ENCODE measurements around the gene NR2C2. TPM values are rescaled to one million over a fixed set of nuclear protein-coding genes. Genes with fewer than 3 reads are reported as not detected.
A peak's percentile ranks its signal among the peaks of the same experiment; 100 is the strongest.

Gene NR2C2
- total RNA-seq, 4 donors from 2014 or later = 36.4 to 43.9 (median 40.8) TPM

DNA sequence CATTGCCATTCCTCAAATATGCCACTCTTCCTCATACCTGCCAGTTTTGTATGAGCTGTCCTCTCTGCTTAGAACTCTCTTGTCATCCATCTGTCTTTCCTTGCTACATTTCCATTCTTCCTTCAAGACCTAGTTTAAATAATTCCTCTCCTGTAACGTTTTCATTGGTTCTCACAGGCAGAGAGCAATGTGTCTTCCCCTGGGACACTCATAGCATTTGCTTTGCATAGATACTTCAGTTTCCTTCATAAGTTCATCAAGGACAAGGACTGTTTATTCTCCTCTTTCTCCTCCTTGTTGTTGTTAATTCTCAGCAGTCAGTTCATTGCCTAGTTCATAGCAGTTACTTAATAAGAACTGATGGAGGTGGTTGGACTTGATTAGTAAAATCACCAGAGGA is 10.5 kb downstream of the NR2C2 start:
- Histone ChIP-seq H3K9me3 (no peaks in the 10 kb centered on the region), H3K27ac (replicated peaks in 1 of 4) (no peak overlapping the region), H3K36me3 (peaks cover 0 to 3% (median under 1%) of the 10 kb centered on the region in 4 donors), H3K4me3 (no peak overlapping the region), H3K27me3 (no peaks in the 10 kb centered on the region), H3K4me1 (peaks cover 14 to 53% (median 38%) of the 10 kb centered on the region in 4 donors)
- 12% methylated on average over 1 of the region's 1 CpG for WGBS
- intact Hi-C loops (cut with DNase I) = loop anchor here (10.0 kb wide), 1 partner anchor 47 kb away; no protein-coding TSS in a partner anchor
- no peak for DNase-seq (ENCODE audit: extremely low spot score)
- TF ChIP-seq POLR2AphosphoS5 (IDR thresholded peaks at IDR 0.05) (no peak), POLR2A (IDR thresholded peaks at IDR 0.05; ENCODE audit: low read depth) (no peak), EP300 (IDR thresholded peaks at IDR 0.05) (no peak)
- TF ChIP-seq, protein P1, sequence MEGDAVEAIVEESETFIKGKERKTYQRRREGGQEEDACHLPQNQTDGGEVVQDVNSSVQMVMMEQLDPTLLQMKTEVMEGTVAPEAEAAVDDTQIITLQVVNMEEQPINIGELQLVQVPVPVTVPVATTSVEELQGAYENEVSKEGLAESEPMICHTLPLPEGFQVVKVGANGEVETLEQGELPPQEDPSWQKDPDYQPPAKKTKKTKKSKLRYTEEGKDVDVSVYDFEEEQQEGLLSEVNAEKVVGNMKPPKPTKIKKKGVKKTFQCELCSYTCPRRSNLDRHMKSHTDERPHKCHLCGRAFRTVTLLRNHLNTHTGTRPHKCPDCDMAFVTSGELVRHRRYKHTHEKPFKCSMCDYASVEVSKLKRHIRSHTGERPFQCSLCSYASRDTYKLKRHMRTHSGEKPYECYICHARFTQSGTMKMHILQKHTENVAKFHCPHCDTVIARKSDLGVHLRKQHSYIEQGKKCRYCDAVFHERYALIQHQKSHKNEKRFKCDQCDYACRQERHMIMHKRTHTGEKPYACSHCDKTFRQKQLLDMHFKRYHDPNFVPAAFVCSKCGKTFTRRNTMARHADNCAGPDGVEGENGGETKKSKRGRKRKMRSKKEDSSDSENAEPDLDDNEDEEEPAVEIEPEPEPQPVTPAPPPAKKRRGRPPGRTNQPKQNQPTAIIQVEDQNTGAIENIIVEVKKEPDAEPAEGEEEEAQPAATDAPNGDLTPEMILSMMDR (IDR thresholded peaks at IDR 0.05) = no peak

DNA sequence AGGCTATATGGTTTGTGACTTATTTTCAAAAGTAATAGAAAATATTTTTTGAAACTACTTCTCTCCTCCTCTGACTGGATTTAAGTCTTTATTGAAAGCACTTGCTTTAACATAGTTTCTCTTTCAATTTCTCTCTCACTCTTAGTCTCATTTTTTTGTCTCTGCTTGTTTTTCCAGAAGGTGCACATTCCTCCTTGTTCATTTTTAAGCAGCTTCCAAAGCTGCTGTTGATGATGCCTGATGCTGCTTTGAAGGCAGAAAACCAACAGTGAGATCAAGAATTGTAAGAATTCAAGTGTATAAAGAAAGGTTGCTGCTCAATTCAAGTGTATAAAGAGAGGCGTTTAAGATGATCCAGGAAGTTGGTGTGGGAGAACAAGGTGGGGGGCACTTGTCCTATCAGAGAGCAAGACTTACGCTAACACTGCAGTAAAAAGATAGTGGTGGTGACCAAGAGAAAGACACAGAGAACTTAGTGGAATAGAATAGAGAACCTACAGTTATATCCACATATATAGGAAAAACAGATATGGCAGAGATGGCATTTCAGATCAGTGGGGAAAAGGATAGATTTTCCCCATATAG is 12.1 kb downstream of the NR2C2 start:
- H3K27ac ChIP-seq (replicated peaks in 1 of 4) = peak overlapping the region in 1 of 4 donors; percentile 3
- TF ChIP-seq POLR2A (IDR thresholded peaks at IDR 0.05; ENCODE audit: low read depth) (no peak), EP300 (IDR thresholded peaks at IDR 0.05) (no peak), POLR2AphosphoS5 (IDR thresholded peaks at IDR 0.05) (no peak)
- TF ChIP-seq, protein P1 (IDR thresholded peaks at IDR 0.05) = no peak
- no peak for DNase-seq (ENCODE audit: extremely low spot score)
- H3K27me3 ChIP-seq = no peaks in the 10 kb centered on the region
- H3K4me1 ChIP-seq = peaks cover 14 to 45% (median 36%) of the 10 kb centered on the region in 4 donors
- peaks cover 0 to 8% (median 2%) of the 10 kb centered on the region in 4 donors for H3K36me3 ChIP-seq
- WGBS = 59% methylated on average over 2 of the region's 2 CpGs
- peak overlapping the region in 1 of 4 donors; percentile 3 for H3K4me3 ChIP-seq
- H3K9me3 ChIP-seq = no peaks in the 10 kb centered on the region
- intact Hi-C loops (cut with DNase I) = loop anchor here (10.0 kb wide), 1 partner anchor 45 kb away; no protein-coding TSS in a partner anchor

DNA sequence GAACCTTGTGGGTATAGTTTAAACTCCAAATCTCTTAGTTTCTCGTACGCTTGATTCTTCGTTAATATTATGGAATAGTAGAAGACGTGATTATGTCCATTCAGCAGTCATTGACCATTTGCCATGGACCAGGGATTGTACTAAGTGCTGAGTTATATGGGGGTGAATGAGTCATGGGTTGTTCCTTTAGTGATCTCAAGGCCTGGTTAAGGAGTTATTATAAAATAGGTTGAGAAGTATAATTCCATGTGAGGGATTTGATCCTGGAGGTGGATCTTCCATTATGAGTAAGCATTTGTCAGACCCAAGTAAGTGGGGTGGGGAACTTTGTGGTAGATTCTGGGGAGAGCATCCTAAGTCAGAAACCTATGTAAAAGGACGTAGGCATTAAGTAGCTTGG is 15.4 kb downstream of the NR2C2 start:
- Histone ChIP-seq H3K27me3 (no peaks in the 10 kb centered on the region), H3K4me1 (peaks cover 11 to 25% (median 23%) of the 10 kb centered on the region in 4 donors), H3K36me3 (peaks cover 0 to 13% (median 6%) of the 10 kb centered on the region in 4 donors), H3K27ac (replicated peaks in 1 of 4) (no peak overlapping the region), H3K9me3 (peaks cover 0 to 4% (median 0%) of the 10 kb centered on the region in 4 donors), H3K4me3 (no peak overlapping the region)
- 97% methylated on average over 5 of the region's 5 CpGs for WGBS
- intact Hi-C loops (cut with DNase I) = no loop called here
- TF ChIP-seq, protein P1 (IDR thresholded peaks at IDR 0.05) = no peak
- TF ChIP-seq EP300 (IDR thresholded peaks at IDR 0.05) = no peak
- TF ChIP-seq POLR2A (IDR thresholded peaks at IDR 0.05; ENCODE audit: low read depth) = no peak
- TF ChIP-seq POLR2AphosphoS5 (IDR thresholded peaks at IDR 0.05) = no peak
- DNase-seq (ENCODE audit: extremely low spot score) = no peak

DNA sequence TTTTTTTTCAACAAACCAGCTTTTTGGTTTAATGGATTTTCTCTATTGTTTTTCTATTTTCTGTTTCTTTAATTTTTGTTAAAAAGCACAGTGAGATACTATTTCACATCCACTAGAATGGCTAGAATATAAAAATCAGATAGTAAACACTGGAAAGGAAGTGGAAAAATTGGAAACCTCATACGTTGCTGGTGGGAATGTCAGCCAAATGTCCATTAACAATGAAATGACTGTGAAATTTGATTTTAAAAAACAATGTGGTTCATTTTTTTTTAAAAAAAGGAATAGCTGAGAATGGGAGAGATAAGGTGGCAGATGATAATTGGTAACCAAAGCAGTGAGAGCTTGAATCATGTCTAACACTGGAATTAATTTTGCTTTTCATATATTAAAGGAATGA is 19.9 kb downstream of the NR2C2 start:
- Histone ChIP-seq H3K4me1 (peaks cover 0 to 6% (median 3%) of the 10 kb centered on the region in 4 donors), H3K27me3 (no peaks in the 10 kb centered on the region), H3K27ac (replicated peaks in 1 of 4) (no peak overlapping the region), H3K4me3 (no peak overlapping the region), H3K9me3 (peaks cover 0 to 4% (median 0%) of the 10 kb centered on the region in 4 donors), H3K36me3 (peaks cover 0 to 22% (median 10%) of the 10 kb centered on the region in 4 donors)
- 55% methylated on average over 1 of the region's 1 CpG for WGBS
- no peak for TF ChIP-seq EP300 (IDR thresholded peaks at IDR 0.05)
- TF ChIP-seq, protein P1 (IDR thresholded peaks at IDR 0.05) = no peak
- no peak for DNase-seq (ENCODE audit: extremely low spot score)
- intact Hi-C loops (cut with DNase I) = no loop called here

Data from esophagus muscularis mucosa (tissue), 4 donors.